HG03571 (cell line): ENCODE measurements around the gene POLR2J.
"Not testable (repeated sequence)": the region's sequence is repeated elsewhere in the genome, so short reads cannot be mapped to it uniquely, and the experiment has no call there.

Experiments used
- ATAC-seq: cut with Tn5 transposase; IDR thresholded peaks from one replicate; pipeline ENCODE4 v1.9.1; 2021; ENCODE audit not compliant: unreplicated experiment

The POLR2J gene

DNA sequence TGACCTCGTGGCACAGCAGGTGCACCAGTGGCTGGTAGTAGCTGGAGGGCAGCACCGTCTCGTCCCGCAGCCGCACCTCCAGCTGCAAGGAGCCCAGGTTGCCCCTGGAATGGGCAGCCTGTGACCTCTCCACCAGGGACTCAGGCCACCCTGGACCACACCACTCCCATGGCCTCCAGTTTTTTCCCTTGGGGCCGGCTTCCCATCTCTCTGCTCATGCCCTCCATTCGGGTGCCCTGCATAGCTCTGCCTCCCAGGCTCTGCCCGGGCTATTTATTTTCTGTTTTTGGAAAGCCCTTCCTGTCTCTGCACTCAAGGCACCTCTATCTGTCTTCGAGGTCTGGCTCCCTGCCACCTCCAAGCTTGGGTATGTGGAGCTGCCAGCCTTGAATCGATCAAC lies 18.1 kb upstream of the POLR2J start:
- not testable (repeated sequence) for ATAC-seq

DNA sequence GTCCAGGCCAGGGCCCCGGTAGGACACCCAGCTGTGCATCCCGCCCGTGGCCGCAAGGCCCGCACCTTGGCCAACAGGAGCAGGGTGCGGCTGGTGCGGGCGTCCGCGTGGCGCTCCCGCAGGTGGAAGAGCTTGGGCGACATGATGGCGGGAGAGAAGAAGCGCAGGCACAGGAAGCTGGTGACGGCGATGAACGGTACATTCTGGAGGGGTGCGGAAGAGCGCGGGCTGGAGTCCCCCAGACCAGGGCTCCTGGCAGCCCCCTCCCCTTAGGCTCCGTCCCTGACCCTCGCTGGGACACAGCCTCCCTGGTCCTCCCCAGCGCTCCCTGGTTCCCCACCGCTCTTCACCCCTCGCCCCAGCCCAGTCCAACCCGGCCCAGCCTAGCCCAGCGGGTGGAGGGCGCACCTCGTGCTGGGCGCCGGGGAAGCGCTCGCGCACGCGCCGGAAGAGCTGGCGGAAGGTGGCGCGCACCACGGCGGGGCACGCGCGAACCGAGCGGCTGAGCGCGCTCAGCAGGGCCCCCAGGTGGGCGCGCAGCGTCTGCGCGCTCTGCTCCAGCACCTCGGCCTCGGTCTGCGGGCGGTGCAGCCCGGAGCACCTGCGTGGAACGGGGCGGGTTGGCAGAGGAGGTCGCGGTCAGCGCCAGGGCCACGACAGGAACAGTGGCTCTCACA lies 15.9 kb upstream of the POLR2J start:
- ATAC-seq = peak; percentile 62

DNA sequence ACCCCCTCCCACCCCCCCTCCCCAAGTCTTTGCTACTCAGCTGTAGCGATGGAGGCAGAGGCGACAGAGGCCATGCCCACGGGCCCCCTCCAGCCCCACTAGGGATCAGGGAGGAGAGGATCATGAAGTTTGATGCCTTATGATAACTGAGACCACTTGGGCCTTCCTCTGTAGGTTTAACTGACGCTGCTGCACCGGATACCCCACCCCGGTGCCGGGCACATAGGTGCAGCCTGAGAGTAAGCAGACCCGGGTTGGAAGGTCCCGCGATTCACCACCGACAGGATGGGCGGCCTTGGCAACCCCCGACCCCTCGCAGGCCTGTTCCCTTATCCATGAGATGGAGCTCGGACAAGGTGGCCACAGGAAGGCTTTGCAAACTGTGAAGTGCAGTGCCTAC lies 15.3 kb upstream of the POLR2J start:
- not testable (repeated sequence) for ATAC-seq

DNA sequence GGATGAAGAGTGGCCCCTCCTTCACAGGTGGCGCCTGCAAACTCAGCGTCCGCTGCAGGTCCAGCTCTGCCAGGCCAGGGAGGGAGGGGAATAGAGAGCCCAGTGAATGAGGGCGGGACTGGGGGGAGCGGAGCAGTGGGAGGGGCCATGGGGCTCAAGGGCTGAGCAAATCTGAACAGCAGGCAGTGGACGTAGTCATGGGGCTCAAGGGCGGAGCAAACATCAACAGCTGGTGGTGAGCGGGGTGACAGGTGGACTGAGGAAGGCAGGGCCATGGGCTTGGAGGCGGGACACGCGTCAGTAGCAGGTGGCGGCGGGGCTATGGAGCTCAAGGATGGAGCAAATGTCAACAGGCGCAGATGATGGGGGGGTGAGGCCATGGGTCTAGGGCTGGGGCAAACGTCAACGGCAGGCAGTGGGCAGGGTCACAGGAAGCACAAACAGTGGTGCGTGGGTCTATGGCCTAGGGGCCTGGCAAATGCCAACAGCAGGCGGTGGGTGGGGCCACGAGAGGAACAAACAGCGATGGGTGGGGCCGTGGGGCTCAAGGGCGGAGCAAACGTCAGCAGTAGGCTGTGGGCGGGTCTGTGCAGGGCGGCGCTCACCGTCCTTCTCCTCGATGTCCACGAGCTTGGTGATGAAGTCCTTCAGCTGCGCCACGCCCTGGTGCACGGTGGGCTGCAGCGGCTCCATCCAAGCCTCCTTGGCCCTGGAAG lies 14.7 kb upstream of the POLR2J start:
- ATAC-seq = peak; percentile 37

DNA sequence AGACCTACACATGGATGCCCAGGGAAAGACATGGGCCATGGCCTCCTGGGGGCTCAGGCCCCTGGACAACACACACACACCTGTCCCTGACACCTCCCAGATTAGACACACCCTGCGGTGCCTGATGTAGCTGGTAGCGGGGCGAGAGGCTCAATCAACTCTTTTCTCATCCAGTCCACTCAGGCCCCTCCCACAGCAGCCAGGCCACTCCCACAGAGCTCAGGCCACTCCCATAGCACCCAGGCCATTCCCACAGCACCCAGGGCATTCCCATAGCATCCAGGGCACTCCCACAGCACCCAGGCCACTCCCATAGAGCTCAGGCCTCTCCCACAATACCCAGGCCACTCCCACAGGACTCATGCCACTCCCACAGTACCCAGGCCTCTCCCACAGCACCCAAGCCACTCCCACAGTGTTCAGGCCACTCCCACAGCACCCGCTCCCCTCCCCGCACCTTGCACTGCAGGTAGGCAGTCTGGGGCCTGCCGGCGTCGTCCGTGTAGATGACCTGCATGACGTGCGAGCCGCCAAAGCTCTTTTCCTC lies 11.9 kb upstream of the POLR2J start:
- ATAC-seq = peak; percentile 51

DNA sequence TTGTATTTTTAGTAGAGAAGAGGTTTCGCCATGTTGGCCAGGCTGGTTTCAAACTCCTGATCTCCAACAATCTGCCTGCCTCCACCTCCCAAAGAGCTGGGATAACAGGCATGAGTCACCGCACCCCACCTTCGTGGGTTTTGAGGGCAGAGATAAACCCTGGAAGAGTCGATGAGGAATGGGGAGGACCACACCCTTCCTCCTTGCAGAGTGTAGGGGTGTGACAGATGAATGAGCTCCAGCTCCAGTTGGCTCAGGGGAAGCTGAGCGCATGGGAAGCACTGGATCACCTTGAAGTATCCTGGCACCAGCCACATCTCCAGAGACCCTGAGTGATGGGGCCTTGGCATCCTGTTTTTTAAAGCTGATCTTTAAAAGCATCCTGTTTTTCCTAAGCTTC lies 5.6 kb upstream of the POLR2J start:
- not testable (repeated sequence) for ATAC-seq

DNA sequence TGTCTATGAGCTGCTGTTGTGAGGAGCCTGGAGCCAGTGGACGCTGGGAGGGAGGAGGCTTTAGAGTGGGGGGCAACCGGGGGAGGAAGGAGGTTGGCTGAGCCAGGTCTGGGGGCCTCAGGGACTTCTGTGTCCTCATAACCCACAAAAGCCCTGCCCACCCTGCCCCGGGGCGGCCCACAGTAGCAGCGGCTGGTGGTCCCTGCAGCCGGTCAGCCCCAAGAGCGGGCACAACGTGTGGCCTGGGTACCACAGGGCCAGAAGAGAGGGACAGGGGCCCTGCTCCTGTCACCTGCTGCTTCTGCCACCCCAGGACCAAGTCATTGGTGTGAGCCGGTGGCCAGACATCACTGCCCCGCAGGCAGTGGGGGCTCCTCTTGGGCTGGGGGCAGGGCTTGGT lies 3.2 kb upstream of the POLR2J start:
- ATAC-seq = not testable (repeated sequence)

DNA sequence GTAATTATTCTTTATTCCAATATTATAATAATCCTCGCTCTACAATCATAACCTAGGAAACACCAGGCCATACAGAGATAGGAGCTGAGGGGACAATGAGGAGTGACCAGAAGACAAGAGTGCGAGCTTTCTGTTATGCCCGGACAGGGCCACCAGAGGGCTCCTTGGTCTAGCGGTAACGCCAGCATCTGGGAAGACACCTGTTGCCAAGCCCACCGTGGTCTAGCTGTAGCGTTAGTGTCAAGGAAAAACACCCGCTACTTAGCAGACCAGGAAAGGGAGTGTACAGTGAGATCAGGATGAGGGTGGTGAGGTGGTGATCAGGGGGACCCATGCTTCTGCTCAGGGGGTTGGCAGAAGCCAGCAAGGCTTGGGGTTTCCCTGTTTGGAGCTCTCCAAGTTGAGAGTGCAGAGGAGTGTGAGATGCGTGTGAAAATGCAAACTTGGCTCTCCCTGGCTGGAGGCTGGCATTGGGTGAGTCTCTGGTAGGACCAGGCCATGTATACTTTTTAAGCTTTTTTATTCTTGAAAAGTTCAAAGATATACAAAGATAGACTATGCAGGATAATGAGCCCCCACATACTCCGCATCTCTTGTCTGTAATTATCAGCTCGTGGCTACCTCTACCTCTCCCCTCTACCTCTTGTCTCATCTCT lies 1.4 kb upstream of the POLR2J start:
- not testable (repeated sequence) for ATAC-seq

DNA sequence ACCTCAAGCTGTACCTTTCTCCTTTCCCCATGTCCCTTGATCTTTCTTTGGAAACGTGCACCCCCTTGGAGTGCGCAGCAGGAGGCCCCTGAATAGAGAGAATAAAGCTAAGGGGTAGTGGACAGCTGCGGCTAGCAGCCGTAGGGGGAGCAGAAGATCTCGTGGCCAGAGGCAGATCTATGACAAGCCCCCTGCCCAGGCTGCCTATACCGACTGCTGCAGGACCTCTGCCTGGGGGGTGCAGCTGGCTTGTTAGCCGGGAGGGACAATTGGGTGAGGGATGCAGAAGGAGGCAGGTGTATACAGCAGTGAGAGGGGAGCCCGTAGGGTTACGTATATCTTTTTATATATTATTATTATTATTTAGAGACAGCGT lies 475 bp upstream of the POLR2J start:
- ATAC-seq = peak; percentile 18

DNA sequence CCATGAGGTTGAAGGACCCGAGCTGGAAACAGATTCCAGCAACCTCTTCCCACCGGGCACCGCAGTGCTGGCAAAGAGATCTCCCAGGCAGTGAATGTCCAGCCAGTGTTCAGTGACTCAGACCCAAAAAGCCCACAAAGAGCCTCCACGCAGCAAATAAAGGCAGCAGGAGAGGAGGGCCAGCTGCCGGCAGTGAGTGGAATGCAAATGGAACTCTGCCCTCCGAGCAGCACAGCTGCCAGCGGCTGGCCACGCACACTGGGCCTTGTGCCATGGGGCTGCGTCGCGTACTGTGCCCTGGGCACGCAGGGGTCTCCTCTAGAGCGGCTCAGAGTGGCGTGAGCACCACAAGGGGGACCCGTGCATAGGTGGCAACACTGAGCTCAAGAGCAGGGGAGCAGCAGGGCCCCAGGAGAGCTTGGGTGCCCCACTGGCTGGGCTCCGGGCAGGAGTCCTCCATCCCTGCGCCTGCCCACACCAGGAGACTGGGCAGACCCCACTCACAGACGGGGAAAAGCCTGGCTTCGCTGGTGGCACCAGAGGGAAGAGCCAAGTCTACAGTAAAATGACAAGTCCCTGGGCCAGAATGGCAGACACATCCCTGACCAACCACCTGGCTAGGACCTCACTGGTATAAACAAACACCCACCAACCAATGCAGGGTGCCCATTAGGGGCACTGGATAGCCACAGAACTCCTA lies 3.8 kb downstream of the POLR2J start:
- ATAC-seq = not testable (repeated sequence)

DNA sequence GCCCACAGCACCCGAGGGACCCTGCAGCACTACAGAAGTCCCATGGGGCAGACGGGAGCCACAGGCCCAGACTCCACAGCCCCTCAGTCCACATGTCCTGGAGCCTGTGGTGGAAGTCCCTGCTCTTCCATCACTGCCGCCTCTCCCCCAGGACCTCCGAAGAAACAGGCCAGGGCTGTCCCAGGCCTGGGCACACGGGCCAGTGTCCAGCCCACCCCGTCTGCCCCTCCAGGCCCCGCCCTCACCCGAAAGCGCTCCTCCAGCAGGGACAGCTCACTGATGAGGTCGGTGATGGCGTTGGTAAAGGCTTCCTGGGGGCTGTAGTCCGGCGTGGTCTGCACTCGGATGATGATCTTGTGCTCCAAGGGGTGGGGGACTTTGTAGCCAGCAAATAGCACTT lies 4.6 kb downstream of the POLR2J start:
- ATAC-seq = not testable (repeated sequence)

DNA sequence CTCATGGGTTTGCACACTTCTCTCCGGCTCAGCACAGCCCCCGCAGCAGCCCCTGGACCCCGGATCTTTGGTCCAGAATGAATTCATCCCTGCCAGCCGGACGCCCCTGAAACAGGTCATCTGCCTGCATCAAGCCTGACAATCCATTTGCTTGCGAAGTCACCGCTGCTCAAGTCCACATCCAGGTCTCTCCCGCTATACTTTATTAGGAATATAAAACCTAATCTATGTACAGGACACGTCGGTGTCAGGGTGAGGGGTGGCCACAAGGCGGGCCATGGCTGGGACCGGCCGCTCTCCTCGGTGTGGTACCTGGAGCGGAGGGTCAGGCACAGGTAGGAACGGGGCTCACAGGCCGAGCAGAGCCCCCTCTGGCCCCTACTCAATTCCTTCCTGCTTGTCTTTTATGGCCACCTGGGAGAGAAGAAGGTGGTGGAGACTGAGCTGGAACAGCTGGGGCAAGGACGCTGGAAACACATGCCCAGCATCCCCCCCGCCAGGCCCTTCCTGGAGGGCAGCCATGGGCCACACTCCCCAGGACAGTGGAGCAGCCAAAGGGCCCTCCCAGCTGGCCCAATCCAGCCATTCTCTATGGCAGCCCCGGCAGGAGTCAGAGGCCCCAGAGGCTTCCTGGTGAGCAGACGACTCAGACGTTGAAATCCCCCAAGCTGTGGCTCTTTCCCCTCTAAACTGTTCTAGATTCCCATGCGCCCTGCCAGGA lies 5.3 kb downstream of the POLR2J start:
- no peak for ATAC-seq

DNA sequence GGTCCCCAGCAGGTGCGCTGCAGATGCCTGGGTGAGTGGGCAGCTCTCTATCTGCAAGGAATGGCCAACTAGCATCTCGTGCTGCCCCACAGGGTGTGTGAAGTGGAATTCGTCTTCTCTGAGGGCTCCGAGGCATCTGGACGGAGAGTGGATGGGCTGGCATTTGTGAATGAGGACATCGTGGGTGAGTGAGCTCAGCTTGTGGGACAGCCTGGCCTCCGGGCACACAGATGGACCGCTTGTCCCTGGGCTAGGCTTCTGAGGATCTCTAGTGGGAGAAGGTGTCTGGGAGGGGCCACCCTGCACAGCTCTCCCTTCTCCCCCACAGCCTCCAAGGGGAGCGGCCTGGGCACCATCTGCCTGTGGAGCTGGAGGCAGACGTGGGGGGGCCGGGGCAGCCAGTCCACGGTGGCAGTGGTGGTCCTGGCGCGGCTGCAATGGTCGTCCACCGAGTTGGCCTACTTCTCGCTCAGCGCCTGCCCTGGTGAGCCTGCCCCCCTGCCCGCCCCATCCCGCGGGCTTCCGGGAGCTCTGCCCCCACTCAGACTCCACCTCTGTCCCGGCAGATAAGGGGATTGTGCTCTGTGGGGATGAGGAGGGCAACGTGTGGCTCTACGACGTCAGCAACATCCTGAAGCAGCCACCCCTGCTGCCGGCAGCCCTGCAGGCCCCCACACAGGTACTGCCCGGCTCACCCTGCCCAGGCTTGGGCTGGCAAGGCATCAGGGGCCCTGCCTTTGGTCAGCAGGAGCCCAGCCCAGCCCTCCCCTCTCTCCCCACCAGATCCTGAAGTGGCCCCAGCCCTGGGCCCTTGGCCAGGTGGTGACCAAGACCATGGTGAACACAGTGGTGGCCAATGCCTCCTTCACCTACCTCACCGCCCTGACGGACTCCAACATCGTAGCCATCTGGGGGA lies 6.3 kb downstream of the POLR2J start:
- ATAC-seq = no peak

DNA sequence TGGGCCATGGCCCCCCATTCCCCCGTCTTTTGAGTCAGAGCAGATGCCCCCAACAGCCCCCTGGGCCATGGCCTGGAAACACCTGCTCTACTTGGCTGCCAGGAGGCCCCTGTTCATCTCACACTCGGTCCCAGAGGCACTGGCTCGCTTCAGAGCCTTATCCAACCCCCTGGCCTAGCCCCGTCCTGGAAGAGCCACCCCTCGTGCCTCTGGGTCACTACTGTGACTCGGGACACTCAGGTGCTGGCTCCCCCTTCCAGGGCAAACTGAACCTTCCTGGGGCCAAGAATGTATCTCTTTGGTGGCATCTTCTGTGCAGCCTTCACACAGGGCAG lies 7.0 kb downstream of the POLR2J start:
- ATAC-seq = no peak

DNA sequence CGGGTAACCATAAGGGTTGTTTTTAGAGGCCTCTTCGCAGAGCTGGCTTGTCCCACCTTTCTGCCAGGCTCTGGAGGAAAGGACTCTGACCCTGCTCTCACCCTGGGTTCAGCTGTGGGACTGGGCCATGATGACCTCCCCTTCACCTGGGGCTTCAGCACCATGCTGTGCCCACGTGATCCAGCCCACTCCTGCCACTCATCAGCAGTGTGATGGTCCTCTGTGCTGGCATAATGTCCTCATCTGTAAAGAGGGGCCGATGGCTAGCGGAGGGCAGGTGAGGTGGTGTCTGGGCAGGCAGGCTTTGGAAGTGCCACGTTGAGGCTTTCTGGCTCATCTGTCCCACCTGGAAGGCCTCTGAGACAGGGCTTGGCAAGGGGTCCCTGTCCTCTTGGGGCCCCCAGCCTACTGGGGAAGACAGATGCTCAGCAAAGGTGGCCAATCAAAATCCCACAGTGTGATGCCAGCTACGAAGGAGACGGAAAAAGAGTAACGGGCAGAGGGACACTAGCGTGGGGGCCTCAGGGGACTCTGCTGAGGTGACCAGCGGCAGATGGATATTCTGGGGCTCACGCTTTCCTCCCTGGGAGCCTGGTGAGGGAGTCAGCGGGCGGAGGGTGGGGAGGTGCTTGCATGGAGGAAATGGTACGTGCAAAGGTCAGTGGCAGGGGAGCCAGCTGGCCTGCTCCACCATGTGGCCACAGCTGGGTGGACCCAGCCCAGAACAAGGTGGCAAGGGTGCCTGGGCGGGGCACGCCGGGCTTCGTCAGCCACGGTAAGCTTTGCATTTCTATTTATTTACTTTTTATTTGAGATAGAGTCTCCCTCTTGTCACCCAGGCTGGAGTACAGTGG lies 8.5 kb downstream of the POLR2J start:
- ATAC-seq = no peak

DNA sequence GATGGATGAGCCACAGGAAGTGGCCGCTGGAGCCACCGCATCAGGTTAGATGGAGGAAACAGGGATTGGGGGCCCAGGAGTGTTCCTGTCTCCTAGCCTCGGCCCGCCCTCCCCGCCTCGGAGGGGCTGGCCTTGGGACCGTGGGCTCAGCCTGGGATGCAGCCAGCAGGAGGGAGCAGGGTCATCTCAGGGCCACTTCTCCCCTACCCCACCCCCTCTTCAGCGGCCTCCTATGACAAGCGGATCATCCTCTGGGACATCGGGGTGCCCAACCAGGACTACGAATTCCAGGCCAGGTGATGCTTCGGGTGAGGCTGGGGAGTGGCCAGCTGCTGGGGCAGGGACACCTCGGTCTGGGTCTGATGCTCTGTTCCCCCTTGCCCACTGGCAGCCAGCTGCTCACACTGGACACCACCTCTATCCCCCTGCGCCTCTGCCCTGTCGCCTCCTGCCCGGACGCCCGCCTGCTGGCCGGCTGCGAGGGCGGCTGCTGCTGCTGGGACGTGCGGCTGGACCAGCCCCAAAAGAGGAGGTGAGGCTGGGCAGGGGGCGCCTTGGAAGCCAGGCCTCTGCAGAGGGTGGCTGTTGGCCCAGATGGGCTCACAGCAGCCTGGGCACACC lies 9.3 kb downstream of the POLR2J start:
- no peak for ATAC-seq

DNA sequence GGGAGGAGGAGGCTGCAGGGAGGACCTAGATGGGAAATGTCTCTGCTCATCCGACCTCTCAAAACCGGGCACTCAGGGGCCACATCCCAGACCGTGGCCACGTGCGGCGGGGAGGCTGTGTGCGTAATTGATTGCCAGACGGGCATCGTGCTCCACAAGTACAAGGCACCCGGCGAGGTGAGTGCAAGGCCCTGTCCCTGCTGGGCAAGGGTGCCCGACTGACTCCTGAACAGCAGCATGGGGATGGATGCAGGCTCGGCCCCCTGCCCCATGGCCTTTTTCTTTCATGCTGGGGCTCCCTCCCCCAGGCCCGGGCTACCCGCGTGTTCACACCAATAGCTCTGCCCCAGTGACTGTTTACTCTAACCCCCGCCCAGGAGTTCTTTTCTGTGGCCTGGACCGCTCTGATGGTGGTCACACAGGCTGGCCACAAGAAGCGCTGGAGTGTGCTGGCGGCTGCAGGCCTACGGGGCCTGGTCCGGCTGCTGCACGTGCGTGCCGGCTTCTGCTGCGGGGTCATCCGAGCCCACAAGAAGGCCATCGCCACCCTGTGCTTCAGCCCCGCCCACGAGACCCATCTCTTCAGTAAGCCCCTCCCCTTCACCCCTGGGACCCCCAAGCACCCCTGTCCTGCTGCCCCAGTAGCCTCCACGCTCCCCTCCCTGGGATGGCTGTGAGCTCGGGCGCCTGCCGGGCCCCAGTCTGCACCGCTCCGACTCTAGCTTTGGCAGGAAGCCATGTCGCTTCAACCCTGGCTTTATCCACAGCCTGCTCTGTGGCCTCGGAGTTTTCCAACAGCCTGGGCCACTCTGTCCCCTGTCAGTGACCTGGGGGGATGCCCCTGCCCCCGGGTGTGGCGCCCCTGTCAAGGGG lies 10.0 kb downstream of the POLR2J start:
- no peak for ATAC-seq
